HTERT RPE-1 (cell line): ENCODE results near the gene MICA.
"Not testable (repeated sequence)": the region's sequence is repeated elsewhere in the genome, so short reads cannot be mapped to it uniquely, and the experiment has no call there.

Experiments used
- in situ Hi-C: fragments of 300-500 bp; cut with MboI; formaldehyde crosslinking; loops from 4 replicates; pipeline ENCODE4 v1.14.3; 2020; ENCODE audit warnings: low sequenced_read_pairs

Gene MICA

GRCh38 chr6:31379850-31380249, 23.5 kb upstream of the MICA start:
- in situ Hi-C loops: no loop called here

- in situ Hi-C loops: no loop called here
These were observed 21.7 kb upstream of the MICA start for GRCh38 chr6:31381666-31382065.

DNA sequence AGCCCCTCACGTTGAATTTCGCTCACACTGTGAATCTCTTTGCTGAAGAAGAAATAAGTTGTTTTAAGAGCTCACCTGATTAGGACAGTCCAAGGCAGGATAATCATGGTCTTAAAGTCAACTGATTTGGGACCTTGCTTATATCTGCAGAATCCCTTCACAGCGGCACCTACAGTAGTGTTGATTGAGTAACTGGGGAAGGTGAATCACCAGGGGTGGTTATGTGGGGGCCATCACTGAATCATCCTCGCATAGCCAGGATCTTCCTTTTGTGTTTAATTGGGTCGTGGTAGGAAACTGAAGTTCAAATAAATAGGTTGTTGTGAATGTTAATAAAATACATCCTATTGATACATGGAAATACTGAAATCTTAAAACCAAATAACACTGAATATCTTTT, 20.2 kb upstream of the MICA start:
- in situ Hi-C loops: no loop called here

DNA sequence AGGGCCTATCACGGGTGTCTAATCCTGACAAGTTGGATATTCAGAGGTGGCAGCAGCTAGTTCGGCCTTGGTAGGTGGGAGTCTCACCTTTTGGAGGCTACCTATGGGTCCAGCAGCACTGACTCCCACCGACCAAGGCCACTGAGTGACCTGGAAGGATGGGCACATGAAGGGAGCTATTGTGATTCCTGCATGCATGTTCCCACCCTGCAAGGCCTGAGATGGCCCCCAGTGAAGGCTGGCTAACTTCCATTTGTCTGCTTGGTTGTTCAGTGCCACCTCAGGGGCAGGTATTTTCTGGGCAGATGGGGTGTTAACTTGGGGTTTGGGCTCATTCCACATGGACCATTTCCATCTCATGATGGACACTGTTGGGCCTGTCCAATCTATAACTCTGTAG, 18.4 kb upstream of the MICA start:
- in situ Hi-C loops: no loop called here

GRCh38 chr6:31386099-31386498, 17.3 kb upstream of the MICA start:
- in situ Hi-C loops: no loop called here

GRCh38 chr6:31386977-31387376, 16.4 kb upstream of the MICA start:
- in situ Hi-C loops: no loop called here

- in situ Hi-C loops: not testable (repeated sequence)
These were observed 14.2 kb upstream of the MICA start for GRCh38 chr6:31388916-31389801.

DNA sequence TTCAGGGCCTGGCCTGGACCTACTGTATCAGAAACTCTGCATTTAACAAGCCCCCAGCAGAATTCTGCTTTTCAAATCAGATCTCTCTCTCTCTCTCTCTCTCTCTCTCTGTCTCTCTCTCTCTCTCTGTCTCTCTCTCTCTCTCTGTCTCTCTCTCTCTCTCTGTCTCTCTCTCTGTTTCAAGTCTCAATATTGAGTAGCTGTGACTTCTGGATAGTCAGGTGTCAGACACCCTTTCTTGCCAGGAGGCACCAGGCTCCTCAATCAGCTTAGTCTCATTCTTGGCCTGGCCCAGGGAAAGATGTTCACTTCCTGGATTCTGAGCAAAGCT, 13.6 kb upstream of the MICA start:
- in situ Hi-C loops: not testable (repeated sequence)

GRCh38 chr6:31393932-31394331, 9.5 kb upstream of the MICA start:
- in situ Hi-C loops: no loop called here

DNA sequence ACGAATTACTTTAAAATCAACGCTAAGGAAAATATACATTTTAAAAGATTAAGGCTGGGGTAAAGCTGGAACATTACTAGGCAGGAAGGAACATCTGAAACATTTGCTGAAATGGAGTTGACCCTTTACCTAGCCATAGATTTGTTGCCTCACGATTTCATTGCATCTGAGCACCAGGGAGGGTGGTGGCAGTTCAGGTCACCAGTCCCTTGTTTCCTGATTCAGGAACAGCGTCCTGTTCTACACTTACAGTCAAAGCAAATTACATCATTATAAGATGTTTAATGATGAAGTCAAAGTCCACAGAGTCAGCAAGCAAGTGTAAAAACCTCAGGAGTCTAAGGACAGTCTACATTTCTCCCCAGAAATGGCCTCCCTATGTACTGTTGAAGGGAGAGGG, 9.0 kb upstream of the MICA start:
- in situ Hi-C loops: no loop called here

DNA sequence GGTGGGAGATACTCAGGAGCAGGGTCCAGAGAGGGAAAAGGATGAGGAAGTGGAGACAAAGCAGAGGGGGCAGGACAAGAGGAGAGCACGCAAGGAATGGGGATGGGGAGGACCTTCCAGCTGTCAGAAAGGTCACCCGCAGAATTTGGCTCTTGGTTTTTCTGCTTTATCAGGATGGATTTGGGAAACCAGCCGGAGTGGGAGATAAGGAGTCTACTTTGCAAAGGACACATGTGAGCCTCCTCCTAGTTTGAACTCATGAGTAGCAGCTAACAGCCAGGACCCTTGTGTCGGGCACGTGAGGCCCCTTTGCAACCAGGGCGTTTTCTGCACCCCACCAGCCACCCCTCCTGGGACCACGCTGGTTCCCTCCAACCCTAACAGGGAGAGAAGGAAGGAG, 7.6 kb upstream of the MICA start:
- in situ Hi-C loops: no loop called here

DNA sequence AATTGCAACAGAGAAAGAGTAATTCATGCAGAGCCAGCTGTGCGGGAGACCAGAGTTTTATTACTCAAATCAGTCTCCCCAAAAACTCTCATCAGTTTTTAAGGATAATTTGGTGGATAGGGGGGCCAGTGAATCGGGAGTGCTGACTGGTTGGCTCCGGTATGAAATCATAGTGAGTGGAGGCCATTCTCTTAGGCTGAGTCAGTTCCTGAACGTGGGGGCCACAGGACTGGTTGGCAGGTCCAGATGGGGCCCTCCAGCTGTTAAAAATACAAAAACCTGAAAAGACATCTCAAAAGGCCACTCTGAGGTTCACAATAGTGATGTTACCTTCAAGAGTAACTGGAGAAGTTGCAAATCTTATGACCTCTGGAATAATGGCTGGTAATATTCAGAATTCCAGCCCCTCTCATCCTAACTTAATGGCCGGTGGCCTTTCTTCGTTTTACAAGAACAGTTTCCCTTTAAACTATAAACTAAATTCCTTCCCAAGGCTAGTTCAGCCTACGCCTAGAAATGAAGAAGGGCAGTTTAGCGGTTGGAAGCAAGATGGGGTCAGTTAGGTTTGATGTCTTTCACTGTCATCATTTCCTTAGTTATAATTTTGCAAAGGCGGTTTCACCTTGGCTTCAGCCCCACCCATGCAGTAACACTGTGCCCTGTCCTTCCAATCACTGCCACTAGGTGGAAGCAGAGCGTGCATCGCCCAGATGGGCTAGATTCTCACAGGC, 6.8 kb upstream of the MICA start:
- in situ Hi-C loops: no loop called here

DNA sequence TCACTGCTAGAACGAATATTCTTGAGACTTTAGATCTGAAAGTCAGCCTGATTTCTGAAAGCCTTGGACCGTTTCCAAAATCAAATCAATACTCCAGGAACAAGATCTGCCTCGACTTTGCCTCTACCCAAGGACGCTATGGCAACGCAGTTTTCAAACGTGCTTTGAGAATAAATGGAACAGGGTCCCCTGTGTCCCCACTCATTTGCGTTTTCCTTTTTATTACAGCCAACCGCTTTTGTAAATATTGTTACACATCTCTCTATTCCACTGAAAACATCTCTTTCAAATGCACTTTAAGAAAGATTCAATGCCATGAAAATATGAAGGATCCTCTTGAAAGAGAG, 6.3 kb upstream of the MICA start:
- in situ Hi-C loops: not testable (repeated sequence)

GRCh38 chr6:31397901-31398525, 5.4 kb upstream of the MICA start:
- in situ Hi-C loops: no loop called here

GRCh38 chr6:31399589-31400466, 3.6 kb upstream of the MICA start:
- in situ Hi-C loops: no loop called here

DNA sequence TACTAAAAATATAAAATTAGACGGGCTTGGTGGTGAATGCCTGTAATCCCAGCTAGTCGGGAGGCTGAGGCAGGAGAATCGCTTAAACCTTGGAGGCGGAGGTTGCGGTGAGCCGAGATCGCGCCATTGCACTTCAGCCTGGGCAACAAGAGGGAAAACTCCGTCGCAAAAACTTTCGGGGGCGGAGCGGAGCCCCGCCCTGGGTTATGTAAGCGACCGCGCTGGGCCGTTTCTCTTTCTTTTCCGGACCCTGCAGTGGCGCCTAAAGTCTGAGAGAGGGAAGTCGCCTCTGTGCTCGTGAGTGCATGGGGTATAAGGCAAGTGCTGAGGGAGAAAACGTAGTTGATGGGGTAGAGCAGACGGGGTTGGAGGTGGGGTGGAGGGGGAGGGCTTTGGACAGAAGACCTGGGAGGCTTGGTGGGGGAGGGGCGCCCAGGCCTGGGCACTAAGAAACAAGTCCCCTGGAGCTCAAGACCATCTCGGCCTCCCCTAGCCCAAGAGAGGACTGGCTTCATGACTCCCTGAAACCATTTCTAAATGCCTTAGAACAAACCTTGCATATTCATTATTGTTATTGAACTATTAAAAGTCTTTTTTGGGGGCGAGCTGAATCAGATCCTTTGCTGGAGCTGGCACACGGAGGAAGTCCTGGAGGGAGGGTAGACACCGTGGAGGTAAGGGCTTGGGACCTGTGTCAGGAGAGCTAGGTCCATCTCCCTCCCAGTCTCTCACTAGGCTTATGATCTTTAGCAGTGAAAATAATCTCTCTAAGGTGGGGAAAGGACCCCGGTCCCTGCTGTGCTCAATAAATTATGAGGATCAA, 2.7 kb upstream of the MICA start:
- in situ Hi-C loops: no loop called here

- in situ Hi-C loops: no loop called here
These were observed 2.0 kb upstream of the MICA start for GRCh38 chr6:31401403-31401802.

DNA sequence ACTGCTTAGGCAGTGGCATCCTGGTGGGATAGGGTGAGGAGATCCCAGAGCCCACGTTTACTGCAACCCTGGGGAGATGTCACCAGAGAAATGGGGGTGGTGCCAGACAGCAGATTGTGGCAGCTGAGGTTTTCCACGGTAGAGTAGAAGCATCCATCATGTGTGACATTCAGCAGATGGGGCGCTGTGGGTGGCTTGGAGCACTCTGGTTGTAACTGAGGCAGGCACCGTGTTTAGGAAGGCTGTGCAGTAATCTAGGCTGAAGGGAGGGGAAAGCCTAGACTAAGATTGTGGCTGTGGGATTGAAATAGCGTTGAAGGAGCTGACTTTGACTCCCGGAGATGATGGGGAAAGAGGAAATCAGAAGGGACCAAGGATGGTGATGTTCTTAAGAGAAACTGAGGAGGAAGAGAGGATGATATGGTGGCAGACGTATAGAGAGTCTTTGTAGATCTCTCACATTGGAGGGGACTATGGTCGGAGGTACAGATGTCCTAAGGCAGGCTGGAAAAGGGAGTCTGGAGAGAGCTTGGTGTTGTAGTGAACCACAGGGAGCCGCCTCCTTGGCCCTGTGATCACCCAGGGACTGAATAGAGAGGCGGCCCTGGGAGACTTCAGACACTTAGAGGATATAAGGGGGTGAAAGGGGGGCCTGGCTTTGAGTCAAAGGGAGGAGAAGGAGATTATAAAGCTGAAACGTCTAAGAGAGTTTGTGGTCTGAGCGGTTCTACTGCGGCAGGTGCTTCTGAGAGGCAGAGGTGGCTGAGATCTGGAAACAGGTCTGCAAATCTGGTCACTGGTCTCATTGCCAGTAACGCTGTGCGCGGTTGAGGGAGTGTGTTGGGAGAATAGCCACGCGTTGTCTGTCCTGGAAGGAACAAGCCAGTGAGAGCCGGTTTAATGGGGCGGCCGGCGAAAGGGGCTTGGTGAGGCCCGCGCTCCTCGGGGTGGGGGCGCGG, 792 bp upstream of the MICA start:
- in situ Hi-C loops: no loop called here

DNA sequence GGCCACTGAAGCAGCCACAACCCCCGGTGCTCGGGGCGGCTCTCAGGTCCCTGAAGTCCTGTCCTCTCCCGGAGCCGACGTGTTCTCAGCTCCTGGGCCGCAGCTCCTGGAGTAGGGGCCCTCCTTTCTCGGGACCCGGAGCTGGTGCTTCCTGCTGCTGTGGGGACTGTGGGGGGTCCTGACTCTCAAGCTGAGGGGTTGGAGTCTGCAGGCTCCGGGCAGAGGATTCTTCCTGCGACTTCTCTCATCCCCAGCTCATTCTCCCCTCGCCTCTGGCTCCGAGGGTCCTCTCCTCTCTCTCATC, 618 bp downstream of the MICA start:
- in situ Hi-C loops: not testable (repeated sequence)
